ENCODE measurements around the gene FDXR.

FDXR gene

DNA sequence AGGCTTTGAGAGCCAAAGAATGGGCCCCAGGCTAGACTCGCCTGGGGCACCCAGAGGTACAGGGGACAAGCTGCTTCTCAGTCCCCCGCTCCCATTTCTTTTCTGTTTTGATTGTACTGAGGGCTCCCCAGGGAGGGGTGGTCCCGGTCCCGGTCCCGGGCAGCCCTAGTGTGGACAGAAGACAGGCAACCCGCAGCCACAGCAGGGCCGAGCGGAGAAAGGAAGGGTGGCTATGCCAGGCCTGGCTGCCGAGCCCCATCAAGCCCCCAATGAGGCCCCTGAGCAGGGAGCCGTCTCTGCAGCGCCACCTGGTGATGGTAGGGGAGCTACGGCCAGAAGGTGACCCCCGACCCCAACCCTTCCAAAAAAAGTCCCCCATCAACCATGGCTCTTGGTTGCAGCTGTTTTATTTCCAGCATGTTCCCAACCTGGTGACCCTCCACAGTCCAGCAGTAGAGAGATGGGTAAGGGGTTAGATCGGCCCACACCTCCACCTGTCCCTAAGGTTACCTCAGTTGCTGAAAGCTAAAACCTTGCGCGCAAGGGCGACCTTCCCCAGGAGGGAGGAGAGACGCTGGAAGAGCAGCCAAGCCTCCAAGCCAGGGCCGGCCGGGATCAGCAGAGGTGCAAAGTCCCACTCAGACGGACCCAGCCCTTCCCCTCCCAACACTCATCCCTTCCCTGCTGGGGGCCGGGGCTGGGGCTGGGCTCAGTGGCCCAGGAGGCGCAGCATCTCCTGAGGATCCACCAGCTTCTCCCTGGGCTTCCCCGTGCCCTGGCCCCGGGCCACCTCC lies 10.5 kb downstream of the FDXR start:
- peaks cover 8% of the 10 kb centered on the region; the same call in 1 of the 2 replicates for H3K4me1 ChIP-seq (ENCODE audit: control insufficient read depth, insufficient read depth, low read length)
- no peaks in the 10 kb centered on the region for H3K9me3 ChIP-seq (ENCODE audit: control insufficient read depth, insufficient read depth, low read depth, low read length)
- H3K27me3 ChIP-seq (ENCODE audit: control insufficient read depth, insufficient read depth, low read length) = peaks cover 49% of the 10 kb centered on the region
- no peak overlapping the region for H3K9ac ChIP-seq (ENCODE audit: low read length)
- H3K27ac ChIP-seq (ENCODE audit: low read depth, low read length) = no peak overlapping the region
- H3K4me3 ChIP-seq (ENCODE audit: low read depth, low read length) = peak overlapping the region; percentile 45
- H3K36me3 ChIP-seq (ENCODE audit: control insufficient read depth, insufficient read depth, low read length) = peaks cover 20% of the 10 kb centered on the region

DNA sequence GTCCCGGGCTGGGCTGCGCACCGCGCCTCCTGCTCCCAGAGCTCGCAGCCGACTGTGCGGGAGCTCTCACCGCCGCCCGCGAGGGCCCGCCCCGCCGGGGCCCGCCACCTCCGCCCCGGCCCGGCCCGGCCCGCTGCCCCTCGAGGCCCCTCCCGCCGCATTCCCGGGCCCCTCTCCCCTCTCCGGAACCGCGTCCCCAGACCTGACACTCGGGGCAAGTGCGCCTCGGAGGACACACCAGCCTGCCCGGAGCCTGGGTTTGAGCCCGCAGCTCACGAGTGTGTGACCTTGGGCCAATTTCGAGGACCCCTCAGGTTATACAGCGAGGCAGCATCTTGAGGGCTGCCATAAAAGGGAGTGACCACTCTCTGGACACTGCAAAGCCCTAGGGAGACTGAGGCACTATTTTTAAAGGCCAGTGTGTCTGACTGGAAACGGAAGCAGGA lies 11.1 kb downstream of the FDXR start:
- Histone ChIP-seq H3K36me3 (ENCODE audit: control insufficient read depth, insufficient read depth, low read length) (peaks cover 20% of the 10 kb centered on the region), H3K27me3 (ENCODE audit: control insufficient read depth, insufficient read depth, low read length) (peaks cover 55% of the 10 kb centered on the region), H3K9ac (ENCODE audit: low read length) (no peak overlapping the region), H3K27ac (ENCODE audit: low read depth, low read length) (no peak overlapping the region), H3K4me1 (ENCODE audit: control insufficient read depth, insufficient read depth, low read length) (peaks cover 8% of the 10 kb centered on the region; the same call in 1 of the 2 replicates), H3K9me3 (ENCODE audit: control insufficient read depth, insufficient read depth, low read depth, low read length) (no peaks in the 10 kb centered on the region), H3K4me3 (ENCODE audit: low read depth, low read length) (peak overlapping the region; percentile 45)

DNA sequence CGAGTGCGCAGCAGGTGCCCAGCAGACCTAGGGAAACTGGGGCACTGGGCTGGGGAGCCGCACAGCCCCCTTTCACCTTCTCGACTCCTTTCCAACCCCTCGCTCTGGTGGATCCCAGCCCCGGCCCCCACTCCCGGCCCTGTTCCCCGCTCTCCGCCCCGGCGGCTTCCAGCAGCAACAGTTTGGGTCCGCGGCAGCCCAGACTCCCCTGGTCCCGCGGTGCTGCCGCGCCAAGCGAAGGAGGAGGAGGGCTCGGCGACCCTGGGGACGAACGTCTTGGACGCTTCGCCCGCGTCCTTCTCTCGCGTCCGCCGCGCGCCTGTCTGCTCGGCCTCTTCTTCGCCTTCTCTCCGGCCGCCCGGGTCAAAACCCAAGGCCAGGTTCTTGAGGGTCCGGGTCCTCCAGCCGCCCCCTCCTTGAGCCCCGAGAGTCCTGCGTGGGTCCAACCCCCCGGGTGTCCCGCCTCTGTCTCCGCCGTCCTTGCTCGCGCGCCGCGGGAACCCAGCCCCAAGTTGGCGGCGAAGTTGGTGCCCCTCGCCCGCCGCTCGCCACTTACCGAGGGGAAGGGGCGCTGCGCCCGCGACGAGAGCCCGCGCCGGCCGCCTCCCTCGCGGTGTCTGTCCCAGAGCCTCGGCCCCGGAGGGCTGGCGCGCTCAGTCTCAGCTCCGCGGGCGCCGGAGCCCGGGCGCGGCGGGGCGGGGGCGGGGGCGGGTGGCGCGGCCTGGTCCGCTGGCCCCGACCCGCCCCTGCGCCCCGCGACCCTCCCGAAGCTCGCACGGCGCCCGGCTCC lies 11.7 kb downstream of the FDXR start:
- peak overlapping the region; percentile 55 for H3K4me3 ChIP-seq (ENCODE audit: low read depth, low read length)
- no peaks in the 10 kb centered on the region for H3K9me3 ChIP-seq (ENCODE audit: control insufficient read depth, insufficient read depth, low read depth, low read length)
- H3K4me1 ChIP-seq (ENCODE audit: control insufficient read depth, insufficient read depth, low read length) = peaks cover 8% of the 10 kb centered on the region; the same call in 1 of the 2 replicates
- no peak overlapping the region for H3K27ac ChIP-seq (ENCODE audit: low read depth, low read length)
- no peak overlapping the region for H3K9ac ChIP-seq (ENCODE audit: low read length)
- H3K27me3 ChIP-seq (ENCODE audit: control insufficient read depth, insufficient read depth, low read length) = peaks cover 61% of the 10 kb centered on the region
- peaks cover 20% of the 10 kb centered on the region for H3K36me3 ChIP-seq (ENCODE audit: control insufficient read depth, insufficient read depth, low read length)

DNA sequence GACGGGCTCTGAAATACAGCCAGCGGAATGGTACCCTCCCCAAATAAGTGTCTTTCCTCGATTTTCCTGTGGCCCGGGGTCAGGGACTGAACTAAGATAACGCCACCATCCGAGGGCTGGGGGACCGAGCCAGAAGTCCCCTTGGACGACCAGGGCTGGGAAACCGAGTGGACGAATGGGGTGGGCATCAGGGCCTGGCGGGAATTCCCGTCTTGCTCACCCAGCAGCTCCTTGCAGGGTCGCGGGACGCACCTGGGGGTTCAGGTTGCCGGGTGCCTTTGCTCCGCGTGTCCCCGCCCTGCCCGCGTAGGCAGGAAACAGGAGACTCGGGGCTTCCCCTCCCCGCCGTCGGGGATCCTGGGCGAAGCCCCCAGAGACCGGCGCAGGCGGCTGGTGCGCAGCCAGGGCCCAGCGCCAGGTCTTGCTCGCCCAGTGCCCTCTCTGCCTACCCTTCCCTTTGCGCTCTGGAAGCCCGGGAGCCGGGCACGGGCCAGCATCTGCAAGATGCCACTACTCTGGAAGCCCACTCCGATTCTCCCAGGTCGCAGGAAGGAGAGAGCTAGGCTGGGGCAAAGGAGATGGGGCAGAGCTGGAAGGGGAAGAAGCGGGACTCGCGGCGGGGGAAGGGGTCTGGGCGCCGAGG lies 12.4 kb downstream of the FDXR start:
- Histone ChIP-seq H3K4me1 (ENCODE audit: control insufficient read depth, insufficient read depth, low read length) (peaks cover 8% of the 10 kb centered on the region; the same call in 1 of the 2 replicates), H3K36me3 (ENCODE audit: control insufficient read depth, insufficient read depth, low read length) (peaks cover 17% of the 10 kb centered on the region), H3K4me3 (ENCODE audit: low read depth, low read length) (peak overlapping the region; percentile 55), H3K9me3 (ENCODE audit: control insufficient read depth, insufficient read depth, low read depth, low read length) (no peaks in the 10 kb centered on the region), H3K9ac (ENCODE audit: low read length) (no peak overlapping the region), H3K27ac (ENCODE audit: low read depth, low read length) (no peak overlapping the region), H3K27me3 (ENCODE audit: control insufficient read depth, insufficient read depth, low read length) (peaks cover 68% of the 10 kb centered on the region)

DNA sequence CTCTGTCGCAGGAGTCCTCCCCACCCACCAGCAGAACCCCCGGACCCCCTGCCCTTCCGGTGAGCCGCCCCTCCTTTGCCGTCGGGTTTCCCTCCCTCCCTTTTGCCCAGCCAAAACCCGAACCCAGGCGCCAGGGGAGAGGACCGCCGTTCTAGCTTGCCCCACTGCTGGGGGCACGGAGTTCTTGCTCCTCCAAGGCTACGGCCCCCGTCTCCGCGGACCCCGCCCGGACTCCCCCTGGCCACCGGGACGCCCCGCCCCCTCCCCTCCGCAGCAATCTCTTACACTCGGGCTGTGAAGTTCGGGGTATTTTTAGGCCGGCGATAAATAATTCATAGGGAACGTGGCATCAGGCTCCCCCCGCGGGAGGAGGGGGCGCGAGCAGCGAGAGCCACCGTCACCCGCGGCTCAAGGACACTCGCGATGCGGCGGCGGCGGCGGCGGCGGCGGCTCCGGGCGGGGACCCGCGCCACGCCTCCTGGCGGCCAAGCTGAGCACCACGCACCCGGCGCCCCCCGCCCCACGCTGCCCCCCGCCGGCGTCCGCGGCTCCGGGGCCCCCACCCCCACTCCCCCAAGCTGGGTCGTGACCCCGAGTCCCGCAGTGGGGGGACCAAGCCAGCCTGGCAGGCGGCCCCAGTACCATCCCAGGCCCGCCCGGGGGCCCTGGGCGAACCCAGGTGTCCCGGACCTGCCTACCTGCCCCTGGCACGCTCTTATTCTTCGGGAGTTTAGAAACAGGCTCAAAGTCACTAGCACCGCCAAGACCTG lies 13.2 kb downstream of the FDXR start, which contains the start of gene GRIN2C:
Gene GRIN2C (minus strand): TSS at position 427 of the 770 bp plus-strand sequence. CDS start 4,793 bp downstream, outside the sequence.
- H3K27me3 ChIP-seq (ENCODE audit: control insufficient read depth, insufficient read depth, low read length) = peaks cover 75% of the 10 kb centered on the region
- H3K9ac ChIP-seq (ENCODE audit: low read length) = no peak within 1 kb of the TSS
- peaks cover 13% of the 10 kb centered on the region for H3K36me3 ChIP-seq (ENCODE audit: control insufficient read depth, insufficient read depth, low read length)
- H3K27ac ChIP-seq (ENCODE audit: low read depth, low read length) = no peak within 1 kb of the TSS
- H3K4me3 ChIP-seq (ENCODE audit: low read depth, low read length) = peak within 1 kb of the TSS; percentile 55
- no peaks in the 10 kb centered on the region for H3K9me3 ChIP-seq (ENCODE audit: control insufficient read depth, insufficient read depth, low read depth, low read length)
- H3K4me1 ChIP-seq (ENCODE audit: control insufficient read depth, insufficient read depth, low read length) = peaks cover 8% of the 10 kb centered on the region; the same call in 1 of the 2 replicates

DNA sequence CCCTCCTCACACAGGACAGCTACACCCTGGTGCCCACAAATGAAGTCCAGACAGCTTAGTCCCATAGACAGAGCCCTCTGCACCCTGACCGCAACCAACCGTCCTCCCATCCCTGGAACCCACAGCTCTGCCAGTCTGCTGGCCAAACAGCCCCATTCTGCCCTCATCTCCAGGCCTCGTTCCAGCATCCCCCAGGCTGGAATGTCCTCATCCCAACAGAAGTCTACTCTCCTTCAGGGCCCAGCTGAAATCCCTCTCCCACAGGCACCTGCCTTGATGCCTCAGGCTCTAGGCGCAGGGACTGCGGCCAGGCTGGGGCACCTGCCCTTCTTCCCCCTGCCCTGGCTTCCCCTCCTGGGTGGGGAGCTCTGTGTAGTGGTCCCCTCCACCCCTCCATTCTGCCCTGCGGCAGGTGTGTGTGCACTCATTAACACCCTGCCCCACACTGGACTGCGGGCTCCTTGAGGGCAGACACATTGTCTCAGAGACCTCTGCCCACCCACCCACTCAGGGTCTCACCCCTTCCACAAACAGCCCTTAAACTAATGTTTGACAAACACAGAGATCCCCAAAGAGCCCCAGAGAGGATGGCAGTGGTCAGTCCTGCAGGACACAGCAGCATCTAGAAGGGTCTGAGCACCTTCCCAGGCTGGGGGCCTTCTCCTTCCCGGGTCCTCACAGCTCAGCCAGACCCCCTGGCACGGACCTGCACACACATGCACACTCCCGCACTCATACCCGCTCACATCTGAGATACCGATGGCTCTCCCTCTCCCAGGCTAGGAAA lies 13.9 kb downstream of the FDXR start:
- Histone ChIP-seq H3K36me3 (ENCODE audit: control insufficient read depth, insufficient read depth, low read length) (peaks cover 10% of the 10 kb centered on the region), H3K4me3 (ENCODE audit: low read depth, low read length) (peak overlapping the region; percentile 55; the same call in 1 of the 2 replicates), H3K27ac (ENCODE audit: low read depth, low read length) (no peak overlapping the region), H3K9me3 (ENCODE audit: control insufficient read depth, insufficient read depth, low read depth, low read length) (no peaks in the 10 kb centered on the region), H3K4me1 (ENCODE audit: control insufficient read depth, insufficient read depth, low read length) (peaks cover 8% of the 10 kb centered on the region; the same call in 1 of the 2 replicates), H3K9ac (ENCODE audit: low read length) (no peak overlapping the region), H3K27me3 (ENCODE audit: control insufficient read depth, insufficient read depth, low read length) (peaks cover 83% of the 10 kb centered on the region)

DNA sequence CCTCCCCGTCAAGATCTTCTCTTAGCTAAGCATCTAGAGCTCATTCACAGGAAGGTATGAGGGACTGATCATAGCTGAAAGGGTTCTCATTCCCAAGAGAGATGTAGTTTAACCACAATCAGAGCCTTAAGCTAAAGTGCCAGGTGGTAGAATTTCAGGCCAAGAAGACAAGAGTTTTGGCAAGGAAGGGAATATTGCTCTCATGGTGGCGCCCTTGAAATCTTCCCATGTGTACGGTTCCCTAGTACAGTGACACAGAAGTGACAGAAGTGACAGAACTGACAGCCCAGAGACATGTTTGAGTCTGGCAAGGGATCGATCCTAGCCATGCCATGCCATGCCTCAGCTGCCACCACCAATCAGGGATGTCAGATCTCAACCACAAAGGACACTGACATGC lies 15.6 kb downstream of the FDXR start:
- Histone ChIP-seq H3K4me3 (ENCODE audit: low read depth, low read length) (no peak overlapping the region), H3K27me3 (ENCODE audit: control insufficient read depth, insufficient read depth, low read length) (peaks cover 97% of the 10 kb centered on the region), H3K4me1 (ENCODE audit: control insufficient read depth, insufficient read depth, low read length) (peaks cover 14% of the 10 kb centered on the region), H3K9ac (ENCODE audit: low read length) (no peak overlapping the region), H3K27ac (ENCODE audit: low read depth, low read length) (no peak overlapping the region), H3K9me3 (ENCODE audit: control insufficient read depth, insufficient read depth, low read depth, low read length) (no peaks in the 10 kb centered on the region), H3K36me3 (ENCODE audit: control insufficient read depth, insufficient read depth, low read length) (no peaks in the 10 kb centered on the region)

DNA sequence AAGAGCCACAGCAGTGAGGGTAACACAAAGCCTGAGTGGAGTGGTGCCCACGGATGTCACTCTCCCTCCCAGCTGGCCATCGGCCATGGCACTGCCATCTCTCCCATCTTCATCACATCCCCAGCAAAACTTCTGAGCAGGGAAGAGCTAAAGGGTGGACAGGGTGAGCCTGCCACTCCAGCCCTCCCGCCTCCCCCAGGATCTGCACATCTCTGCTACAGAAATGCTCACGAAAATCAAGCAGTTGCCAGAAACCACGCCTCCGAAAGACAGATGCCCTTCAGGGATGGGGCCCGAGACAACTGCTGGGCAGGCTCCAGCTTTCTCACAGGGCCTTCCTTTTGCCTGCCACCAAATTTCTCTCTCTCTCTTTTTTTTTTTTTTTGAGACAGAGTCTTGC lies 16.7 kb downstream of the FDXR start:
- peaks cover 98% of the 10 kb centered on the region for H3K27me3 ChIP-seq (ENCODE audit: control insufficient read depth, insufficient read depth, low read length)
- peaks cover 9% of the 10 kb centered on the region; the same call in 1 of the 2 replicates for H3K4me1 ChIP-seq (ENCODE audit: control insufficient read depth, insufficient read depth, low read length)
- H3K27ac ChIP-seq (ENCODE audit: low read depth, low read length) = no peak overlapping the region
- H3K9me3 ChIP-seq (ENCODE audit: control insufficient read depth, insufficient read depth, low read depth, low read length) = no peaks in the 10 kb centered on the region
- no peak overlapping the region for H3K9ac ChIP-seq (ENCODE audit: low read length)
- H3K4me3 ChIP-seq (ENCODE audit: low read depth, low read length) = no peak overlapping the region
- H3K36me3 ChIP-seq (ENCODE audit: control insufficient read depth, insufficient read depth, low read length) = no peaks in the 10 kb centered on the region

DNA sequence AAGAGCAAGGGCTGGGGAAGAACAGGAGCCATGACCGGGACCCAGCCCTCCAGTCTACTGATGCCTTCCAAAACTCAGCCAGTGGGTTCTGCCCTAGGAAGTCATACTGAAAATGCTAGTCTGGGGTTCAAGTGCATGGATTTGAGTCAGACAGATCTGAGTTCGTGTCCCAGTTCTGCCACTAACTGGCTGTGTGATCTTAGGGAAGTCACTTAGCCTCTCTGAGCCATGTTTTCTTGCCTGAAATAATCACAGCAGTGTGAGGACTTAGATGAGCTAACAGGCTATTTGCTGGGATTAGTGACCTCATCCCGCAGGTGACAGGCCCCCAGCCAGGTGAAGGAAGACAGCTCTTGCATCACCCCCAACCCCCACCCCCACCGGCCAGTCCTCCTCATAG lies 17.5 kb downstream of the FDXR start:
- Histone ChIP-seq H3K36me3 (ENCODE audit: control insufficient read depth, insufficient read depth, low read length) (no peaks in the 10 kb centered on the region), H3K27ac (ENCODE audit: low read depth, low read length) (no peak overlapping the region), H3K4me1 (ENCODE audit: control insufficient read depth, insufficient read depth, low read length) (peaks cover 7% of the 10 kb centered on the region; the same call in 1 of the 2 replicates), H3K9me3 (ENCODE audit: control insufficient read depth, insufficient read depth, low read depth, low read length) (no peaks in the 10 kb centered on the region), H3K27me3 (ENCODE audit: control insufficient read depth, insufficient read depth, low read length) (peaks cover 98% of the 10 kb centered on the region), H3K4me3 (ENCODE audit: low read depth, low read length) (no peak overlapping the region), H3K9ac (ENCODE audit: low read length) (no peak overlapping the region)

Measured in HUES6 (cell line).